ENCODE results near the gene WDR86.

GRCh38 chr7:151405588-151405987 is 4.2 kb downstream of the WDR86 start:
- TF ChIP-seq ARNT (IDR thresholded peaks at IDR 0.05) (no peak), TARDBP (IDR thresholded peaks at IDR 0.05) (no peak)

Data from HEK293T (cell line).